CD8-positive, alpha-beta memory T cell (primary cell): Measurements from ENCODE around the gene ELL3. TPM values are rescaled to one million over a fixed set of nuclear protein-coding genes. Genes with fewer than 3 reads are reported as not detected.

ENCODE experiments used
- CTCF ChIA-PET: fragments of 350-600 bp; sonication (Branson Sonifier 250); formaldehyde crosslinking; loops from one replicate; lab custom pipeline; 2021; ENCODE audit warnings: antibody characterized with exemption; lab: Charles Lee
- POLR2A ChIA-PET: fragments of 350-600 bp; sonication (Branson Sonifier 250); formaldehyde crosslinking; loops from one replicate; lab custom pipeline; 2021; ENCODE audit warnings: antibody characterized with exemption; lab: Charles Lee
- DNase-seq, 5 donors: peaks; one replicate each; pipeline versions ENCODE4 v3.0.0 to v3.0.0-alpha.2; 2020 to 2022; ENCODE audit warnings: mixed read lengths in 1 of 5
- H3K27ac ChIP-seq: one replicate; pipeline ENCODE4 v1.7.0; 2013; ENCODE audit warnings: low read depth, mild to moderate bottlenecking, low read length, moderate library complexity
- H3K27me3 ChIP-seq: 2 replicates; pipeline ENCODE4 v1.7.0; 2013; ENCODE audit warnings: low read length, mild to moderate bottlenecking; ENCODE audit not compliant: insufficient read depth, poor library complexity, severe bottlenecking
- H3K36me3 ChIP-seq: 2 replicates; pipeline ENCODE4 v1.7.0; 2013; ENCODE audit warnings: mild to moderate bottlenecking, low read length, moderate library complexity; ENCODE audit not compliant: insufficient read depth
- H3K4me1 ChIP-seq: 2 replicates; pipeline ENCODE4 v1.7.0; 2013; ENCODE audit warnings: mild to moderate bottlenecking, low read length, moderate library complexity; ENCODE audit not compliant: insufficient read depth
- H3K4me3 ChIP-seq: 2 replicates; pipeline ENCODE4 v1.7.0; 2013; ENCODE audit warnings: mild to moderate bottlenecking, low read length
- H3K9me3 ChIP-seq: 2 replicates; pipeline ENCODE4 v1.7.0; 2013; ENCODE audit warnings: mild to moderate bottlenecking, low read length
- H3K27ac Mint-ChIP-seq, 8 donors: one replicate each; pipeline ENCODE4 v1.8.0; 2020 to 2021; ENCODE audit warnings: mixed read lengths in 8 of 8, mild to moderate bottlenecking in 6 of 8, inconsistent platforms in 3 of 8, moderate library complexity in 3 of 8
- H3K27me3 Mint-ChIP-seq, 2 donors: one replicate each; pipeline ENCODE4 v1.8.0; 2020 to 2021; ENCODE audit warnings: mixed read lengths in 2 of 2, mild to moderate bottlenecking in 1 of 2, moderate library complexity in 1 of 2
- H3K36me3 Mint-ChIP-seq, 3 donors: one replicate each; pipeline ENCODE4 v1.8.0; 2020 to 2021; ENCODE audit warnings: mixed read lengths in 3 of 3, inconsistent platforms in 1 of 3, mild to moderate bottlenecking in 1 of 3
- H3K4me1 Mint-ChIP-seq, 3 donors: one replicate each; pipeline ENCODE4 v1.8.0; 2020 to 2021; ENCODE audit warnings: mixed read lengths in 3 of 3, inconsistent platforms in 1 of 3, mild to moderate bottlenecking in 1 of 3
- H3K4me3 Mint-ChIP-seq, 7 donors: one replicate each; pipeline ENCODE4 v1.8.0; 2020 to 2021; ENCODE audit warnings: mixed read lengths in 7 of 7, mild to moderate bottlenecking in 6 of 7, moderate library complexity in 4 of 7, inconsistent platforms in 2 of 7
- H3K9me3 Mint-ChIP-seq, 5 donors: one replicate each; pipeline ENCODE4 v1.8.0; 2020 to 2022; ENCODE audit warnings: mixed read lengths in 5 of 5, mild to moderate bottlenecking in 3 of 5, moderate library complexity in 2 of 5, inconsistent platforms in 1 of 5
- polyA plus RNA-seq: library from polyadenylated mRNA; unstranded; fragments of 300-500 nt; fragmentation: Illumina TruSeq; gene quantifications from one replicate; pipeline ENCODE4 v1.2.3, GENCODE V29; 2021
- total RNA-seq, 2 experiments: library from RNA; stranded (reverse); gene quantifications; one replicate each; pipeline ENCODE4 v1.2.3, GENCODE V29; 2021

ELL3 gene
- total and polyA plus RNA-seq, 3 experiments from 2014 or later, result 0.24 to 1.8 (median 0.49) TPM

- ChIA-PET CTCF (interaction anchor here (1.4 to 2.4 kb wide), 3 partner anchors 11 to 28 kb away, joined by 3 to 6 read pairs (median 5); partner anchors contain the start of genes ELL3 and MFAP1), POLR2A (interaction anchor here (0.6 kb wide), 1 partner anchor 14 kb away, joined by 4 read pairs; no protein-coding TSS in a partner anchor)
- peaks cover 43% of the 10 kb centered on the region for H3K36me3 ChIP-seq
- H3K27ac Mint-ChIP-seq, result peak overlapping the region in 6 of 8 donors; percentile 16 to 85 (median 60)
- peaks cover 47% of the 10 kb centered on the region for H3K4me1 ChIP-seq
- no peaks in the 10 kb centered on the region for H3K27me3 Mint-ChIP-seq
- H3K27me3 ChIP-seq, result no peaks in the 10 kb centered on the region
- no peak for DNase-seq
- H3K27ac ChIP-seq, result no peak overlapping the region
- no peak overlapping the region for H3K4me3 ChIP-seq
- peaks cover 4 to 86% (median 16%) of the 10 kb centered on the region in 3 donors for H3K36me3 Mint-ChIP-seq
- H3K4me1 Mint-ChIP-seq, result peaks cover 64 to 90% (median 77%) of the 10 kb centered on the region in 3 donors
- peak overlapping the region in 1 of 7 donors; percentile 29 for H3K4me3 Mint-ChIP-seq
- H3K9me3 Mint-ChIP-seq, result no peaks in the 10 kb centered on the region
- H3K9me3 ChIP-seq, result no peaks in the 10 kb centered on the region
Measured at GRCh38 chr15:43796566-43796965, 19.8 kb upstream of the ELL3 start.

- peak overlapping the region in 7 of 8 donors; percentile 36 to 96 (median 52) for H3K27ac Mint-ChIP-seq
Measured at GRCh38 chr15:43795997-43796396, 19.2 kb upstream of the ELL3 start.

GRCh38 chr15:43795197-43795596 is 18.4 kb upstream of the ELL3 start:
- Mint-ChIP-seq H3K27me3 (no peaks in the 10 kb centered on the region), H3K9me3 (no peaks in the 10 kb centered on the region), H3K4me1 (peaks cover 55 to 80% (median 66%) of the 10 kb centered on the region in 3 donors), H3K36me3 (peaks cover 4 to 77% (median 11%) of the 10 kb centered on the region in 3 donors), H3K27ac (peak overlapping the region in 7 of 8 donors; percentile 41 to 96 (median 73)), H3K4me3 (peak overlapping the region in 5 of 7 donors; percentile 43 to 98 (median 96))
- no peak for DNase-seq
- H3K36me3 ChIP-seq, result peaks cover 43% of the 10 kb centered on the region
- ChIA-PET CTCF (interaction anchor here (2.4 kb wide), 1 partner anchor 18 kb away, joined by 6 read pairs; the partner anchor contains the start of gene ELL3), POLR2A (no interaction called here)
- H3K27ac ChIP-seq, result no peak overlapping the region
- no peak overlapping the region for H3K4me3 ChIP-seq
- peaks cover 41% of the 10 kb centered on the region for H3K4me1 ChIP-seq
- H3K9me3 ChIP-seq, result no peaks in the 10 kb centered on the region
- H3K27me3 ChIP-seq, result no peaks in the 10 kb centered on the region

More at GRCh38 chr15:43795997-43796396, 19.2 kb upstream of the ELL3 start:
- Histone ChIP-seq H3K4me3 (no peak overlapping the region), H3K27me3 (no peaks in the 10 kb centered on the region), H3K36me3 (peaks cover 43% of the 10 kb centered on the region), H3K27ac (no peak overlapping the region), H3K4me1 (peaks cover 45% of the 10 kb centered on the region), H3K9me3 (no peaks in the 10 kb centered on the region)
- no peaks in the 10 kb centered on the region for H3K9me3 Mint-ChIP-seq
- H3K27me3 Mint-ChIP-seq, result no peaks in the 10 kb centered on the region
- peaks cover 4 to 82% (median 16%) of the 10 kb centered on the region in 3 donors for H3K36me3 Mint-ChIP-seq
- ChIA-PET POLR2A (no interaction called here), CTCF (interaction anchor here (1.4 to 2.4 kb wide), 2 partner anchors 19 to 29 kb away, joined by 3 to 6 read pairs; partner anchors contain the start of genes ELL3 and MFAP1)
- DNase-seq, result no peak
- peaks cover 61 to 87% (median 74%) of the 10 kb centered on the region in 3 donors for H3K4me1 Mint-ChIP-seq
- H3K4me3 Mint-ChIP-seq, result peak overlapping the region in 2 of 7 donors; percentile 13 to 98

GRCh38 chr15:43794269-43795037 is 17.7 kb upstream of the ELL3 start:
- Histone ChIP-seq H3K9me3 (no peaks in the 10 kb centered on the region), H3K27me3 (no peaks in the 10 kb centered on the region), H3K36me3 (peaks cover 40% of the 10 kb centered on the region), H3K4me3 (no peak overlapping the region), H3K27ac (no peak overlapping the region), H3K4me1 (peaks cover 34% of the 10 kb centered on the region)
- CTCF ChIA-PET, result interaction anchor here (2.4 kb wide), 1 partner anchor 18 kb away, joined by 6 read pairs; the partner anchor contains the start of gene ELL3
- no peak for DNase-seq
- Mint-ChIP-seq H3K9me3 (no peaks in the 10 kb centered on the region), H3K4me3 (peak overlapping the region; percentile 95 to 98 (median 97)), H3K27ac (peak overlapping the region; percentile 65 to 99 (median 88)), H3K27me3 (no peaks in the 10 kb centered on the region), H3K36me3 (peaks cover 4 to 73% (median 11%) of the 10 kb centered on the region in 3 donors), H3K4me1 (peaks cover 49 to 73% (median 60%) of the 10 kb centered on the region in 3 donors)
- POLR2A ChIA-PET, result no interaction called here

- peaks cover 33% of the 10 kb centered on the region for H3K4me1 ChIP-seq
- H3K27me3 ChIP-seq, result no peaks in the 10 kb centered on the region
- H3K27ac Mint-ChIP-seq, result peak overlapping the region; percentile 96 to 100 (median 98)
- DNase-seq, result no peak
- no peaks in the 10 kb centered on the region for H3K9me3 Mint-ChIP-seq
- H3K27me3 Mint-ChIP-seq, result no peaks in the 10 kb centered on the region
- peaks cover 4 to 65% (median 11%) of the 10 kb centered on the region in 3 donors for H3K36me3 Mint-ChIP-seq
- peak overlapping the region; percentile 97 for H3K4me3 ChIP-seq
- peaks cover 32% of the 10 kb centered on the region for H3K36me3 ChIP-seq
- H3K4me1 Mint-ChIP-seq, result peaks cover 45 to 65% (median 52%) of the 10 kb centered on the region in 3 donors
- peak overlapping the region; percentile 95 to 98 (median 97) for H3K4me3 Mint-ChIP-seq
- no peaks in the 10 kb centered on the region for H3K9me3 ChIP-seq
- ChIA-PET POLR2A (interaction anchor here (0.5 to 4.6 kb wide), 3 partner anchors 12 to 31 kb away, joined by 4 to 24 read pairs (median 9); partner anchors contain the start of genes ELL3 and MFAP1), CTCF (interaction anchor here (1.0 to 2.9 kb wide), 4 partner anchors 7 to 31 kb away, joined by 3 to 8 read pairs (median 5); partner anchors contain the start of genes ELL3, HYPK, MFAP1 and SERINC4)
- no peak overlapping the region for H3K27ac ChIP-seq
Measured at GRCh38 chr15:43793647-43794046, 16.9 kb upstream of the ELL3 start.

GRCh38 chr15:43792761-43793476 is 16.2 kb upstream of the ELL3 start:
- no peaks in the 10 kb centered on the region for H3K27me3 ChIP-seq
- ChIA-PET POLR2A (interaction anchor here (0.5 to 4.6 kb wide), 4 partner anchors 7 to 31 kb away, joined by 4 to 24 read pairs (median 6); partner anchors contain the start of genes ELL3, HYPK, MFAP1 and SERINC4), CTCF (interaction anchor here (1.0 to 2.9 kb wide), 4 partner anchors 8 to 32 kb away, joined by 3 to 8 read pairs (median 5); partner anchors contain the start of genes ELL3, HYPK, MFAP1 and SERINC4)
- H3K27ac ChIP-seq, result peak overlapping the region; percentile 97
- Mint-ChIP-seq H3K4me1 (peaks cover 40 to 59% (median 47%) of the 10 kb centered on the region in 3 donors), H3K27me3 (no peaks in the 10 kb centered on the region), H3K9me3 (no peaks in the 10 kb centered on the region), H3K4me3 (peak overlapping the region; percentile 95 to 98 (median 97)), H3K27ac (peak overlapping the region; percentile 96 to 100 (median 98)), H3K36me3 (peaks cover 4 to 59% (median 11%) of the 10 kb centered on the region in 3 donors)
- DNase-seq, result peak in 3 of 5 donors; percentile 18 to 27 (median 19)
- H3K4me3 ChIP-seq, result peak overlapping the region; percentile 97
- H3K9me3 ChIP-seq, result no peaks in the 10 kb centered on the region
- H3K36me3 ChIP-seq, result peaks cover 29% of the 10 kb centered on the region
- peaks cover 33% of the 10 kb centered on the region for H3K4me1 ChIP-seq
